KMS-11 (cell line): ENCODE measurements around the gene DTNBP1.

Experiments used
- H2AFZ ChIP-seq: fragments of 200-600 bp; sonication (generic); 2 replicates; pipeline ENCODE4 v1.6.1; 2016; ENCODE audit warnings: antibody characterized with exemption, mixed run types, low read depth
- H3K27ac ChIP-seq: fragments of 200-600 bp; sonication (generic); 2 replicates; pipeline ENCODE4 v1.6.1; 2016; ENCODE audit warnings: mild to moderate bottlenecking, mixed run types
- H3K27me3 ChIP-seq: fragments of 200-600 bp; sonication (generic); 2 replicates; pipeline ENCODE4 v1.6.1; 2017; ENCODE audit warnings: mild to moderate bottlenecking, low read depth, mixed run types, moderate library complexity; ENCODE audit not compliant: insufficient read depth
- H3K36me3 ChIP-seq: fragments of 200-600 bp; sonication (generic); 2 replicates; pipeline ENCODE4 v1.6.1; 2017; ENCODE audit warnings: mild to moderate bottlenecking, mixed run types; ENCODE audit not compliant: insufficient read depth
- H3K4me1 ChIP-seq: fragments of 200-600 bp; sonication (generic); 2 replicates; pipeline ENCODE4 v1.6.1; 2016; ENCODE audit warnings: mild to moderate bottlenecking, low read depth, mixed run types; ENCODE audit not compliant: poor library complexity, severe bottlenecking
- H3K4me2 ChIP-seq: fragments of 200-600 bp; sonication (generic); 2 replicates; pipeline ENCODE4 v1.7.0; 2016; ENCODE audit warnings: mild to moderate bottlenecking, mixed run types
- H3K4me3 ChIP-seq: fragments of 200-600 bp; sonication (generic); IDR thresholded peaks from 2 replicates; pipeline ENCODE4 v1.6.1; 2017; ENCODE audit warnings: low read depth, low read length, mixed read lengths; ENCODE audit not compliant: insufficient read depth
- H3K79me2 ChIP-seq: fragments of 200-600 bp; sonication (generic); 2 replicates; pipeline ENCODE4 v1.6.1; 2016; ENCODE audit warnings: low read depth, mixed run types; ENCODE audit not compliant: insufficient read depth
- H3K9ac ChIP-seq: fragments of 200-600 bp; sonication (generic); 2 replicates; pipeline ENCODE4 v1.6.1; 2016; ENCODE audit warnings: mild to moderate bottlenecking, mixed run types
- H4K20me1 ChIP-seq: fragments of 200-600 bp; sonication (generic); 2 replicates; pipeline ENCODE4 v1.6.1; 2016; ENCODE audit warnings: mild to moderate bottlenecking, mixed run types; ENCODE audit not compliant: insufficient read depth
- CTCF ChIP-seq: fragments of 200-600 bp; sonication (generic); conservative IDR thresholded peaks from 2 replicates; pipeline ENCODE4 v1.6.1; 2017; ENCODE audit warnings: low read depth, mild to moderate bottlenecking, antibody characterized with exemption, low read length, moderate library complexity, mixed read lengths

Gene DTNBP1

GRCh38 chr6:15517600-15517999, 145.2 kb downstream of the DTNBP1 start:
- Histone ChIP-seq H2AFZ (no peak overlapping the region), H3K4me2 (no peak overlapping the region), H3K36me3 (no peaks in the 10 kb centered on the region; the same call in 1 of the 2 replicates), H3K27me3 (no peaks in the 10 kb centered on the region), H3K27ac (no peak overlapping the region), H3K9ac (no peak overlapping the region), H3K4me3 (no peak overlapping the region), H4K20me1 (no peaks in the 10 kb centered on the region), H3K79me2 (no peaks in the 10 kb centered on the region), H3K4me1 (no peaks in the 10 kb centered on the region)
- no peak for TF ChIP-seq CTCF

GRCh38 chr6:15516923-15517560, 145.8 kb downstream of the DTNBP1 start:
- Histone ChIP-seq H3K4me3 (no peak overlapping the region), H3K9ac (no peak overlapping the region), H4K20me1 (no peaks in the 10 kb centered on the region), H3K4me1 (no peaks in the 10 kb centered on the region), H2AFZ (no peak overlapping the region), H3K27ac (no peak overlapping the region), H3K4me2 (no peak overlapping the region), H3K36me3 (no peaks in the 10 kb centered on the region), H3K79me2 (no peaks in the 10 kb centered on the region), H3K27me3 (no peaks in the 10 kb centered on the region)
- TF ChIP-seq CTCF: no peak

GRCh38 chr6:15516378-15516777, 146.4 kb downstream of the DTNBP1 start:
- TF ChIP-seq CTCF: no peak

GRCh38 chr6:15515660-15516375, 147.0 kb downstream of the DTNBP1 start:
- no peak for TF ChIP-seq CTCF
- H3K27me3 ChIP-seq: no peaks in the 10 kb centered on the region
- H3K79me2 ChIP-seq: no peaks in the 10 kb centered on the region
- H4K20me1 ChIP-seq: no peaks in the 10 kb centered on the region
- no peaks in the 10 kb centered on the region for H3K4me1 ChIP-seq
- no peak overlapping the region for H3K27ac ChIP-seq
- H3K36me3 ChIP-seq: no peaks in the 10 kb centered on the region
- H3K4me2 ChIP-seq: no peak overlapping the region
- no peak overlapping the region for H2AFZ ChIP-seq
- H3K4me3 ChIP-seq: no peak overlapping the region
- no peak overlapping the region for H3K9ac ChIP-seq

More at GRCh38 chr6:15516378-15516777, 146.4 kb downstream of the DTNBP1 start:
- Histone ChIP-seq H3K4me1 (no peaks in the 10 kb centered on the region), H3K36me3 (no peaks in the 10 kb centered on the region), H4K20me1 (no peaks in the 10 kb centered on the region), H3K27me3 (no peaks in the 10 kb centered on the region), H3K27ac (no peak overlapping the region), H3K9ac (no peak overlapping the region), H2AFZ (no peak overlapping the region), H3K4me2 (no peak overlapping the region), H3K4me3 (no peak overlapping the region), H3K79me2 (no peaks in the 10 kb centered on the region)
